ES-I3 (cell line): ENCODE data around the gene CLRN1.
"Not testable (repeated sequence)": the region's sequence is repeated elsewhere in the genome, so short reads cannot be mapped to it uniquely, and the experiment has no call there.

Experiments used
- H3K36me3 ChIP-seq: 2 replicates; pipeline ENCODE4 v1.6.1; 2013; ENCODE audit warnings: mild to moderate bottlenecking, low read length, control low read depth, moderate library complexity; ENCODE audit not compliant: insufficient read depth
- H3K4me1 ChIP-seq: 2 replicates; pipeline ENCODE4 v1.6.1; 2013; ENCODE audit warnings: mild to moderate bottlenecking, control low read depth, low read length; ENCODE audit not compliant: insufficient read depth
- H3K9ac ChIP-seq: 2 replicates; pipeline ENCODE4 v1.6.1; 2013; ENCODE audit warnings: low read depth, mild to moderate bottlenecking, low read length, moderate library complexity
- H3K9me3 ChIP-seq: 2 replicates; pipeline ENCODE4 v1.6.1; 2013; ENCODE audit warnings: mild to moderate bottlenecking, low read length, moderate library complexity; ENCODE audit not compliant: control insufficient read depth, insufficient read depth

CLRN1 gene

GRCh38 chr3:150998996-150999395 lies 26.5 kb upstream of the CLRN1 start:
- Histone ChIP-seq H3K36me3 (no peaks in the 10 kb centered on the region), H3K9ac (no peak overlapping the region), H3K9me3 (no peaks in the 10 kb centered on the region; the same call in 1 of the 2 replicates), H3K4me1 (peaks cover 20% of the 10 kb centered on the region)

GRCh38 chr3:150996731-150997130 lies 24.2 kb upstream of the CLRN1 start:
- H3K9ac ChIP-seq, result no peak overlapping the region
- no peaks in the 10 kb centered on the region for H3K36me3 ChIP-seq
- peaks cover 3% of the 10 kb centered on the region for H3K9me3 ChIP-seq
- peaks cover 18% of the 10 kb centered on the region for H3K4me1 ChIP-seq

GRCh38 chr3:150995510-150995909 lies 23.0 kb upstream of the CLRN1 start:
- Histone ChIP-seq H3K4me1 (peaks cover 16% of the 10 kb centered on the region), H3K9me3 (peaks cover 3% of the 10 kb centered on the region), H3K36me3 (no peaks in the 10 kb centered on the region), H3K9ac (no peak overlapping the region)

- Histone ChIP-seq H3K36me3 (no peaks in the 10 kb centered on the region), H3K9me3 (peaks cover 3% of the 10 kb centered on the region; the same call in 1 of the 2 replicates), H3K4me1 (peaks cover 10% of the 10 kb centered on the region; the same call in 1 of the 2 replicates), H3K9ac (no peak overlapping the region)
These were observed 16.7 kb upstream of the CLRN1 start for GRCh38 chr3:150989208-150989607.

- not testable (repeated sequence) for H3K4me1 ChIP-seq, H3K9me3 ChIP-seq, H3K9ac ChIP-seq, H3K36me3 ChIP-seq
These were observed 15.9 kb upstream of the CLRN1 start for GRCh38 chr3:150988395-150988794.

GRCh38 chr3:150985711-150986110 lies 13.2 kb upstream of the CLRN1 start:
- Histone ChIP-seq H3K4me1 (peaks cover 4% of the 10 kb centered on the region; the same call in 1 of the 2 replicates), H3K9me3 (no peaks in the 10 kb centered on the region), H3K9ac (no peak overlapping the region), H3K36me3 (no peaks in the 10 kb centered on the region)

GRCh38 chr3:150984066-150984465 lies 11.5 kb upstream of the CLRN1 start:
- no peaks in the 10 kb centered on the region for H3K4me1 ChIP-seq
- no peaks in the 10 kb centered on the region for H3K9me3 ChIP-seq
- H3K36me3 ChIP-seq, result no peaks in the 10 kb centered on the region
- no peak overlapping the region for H3K9ac ChIP-seq

- Histone ChIP-seq H3K4me1 (peaks cover 34% of the 10 kb centered on the region), H3K36me3 (no peaks in the 10 kb centered on the region), H3K9me3 (no peaks in the 10 kb centered on the region), H3K9ac (no peak overlapping the region)
These were observed 6.1 kb upstream of the CLRN1 start for GRCh38 chr3:150978566-150979148.

- Histone ChIP-seq H3K4me1 (peaks cover 50% of the 10 kb centered on the region), H3K9ac (peak overlapping the region; percentile 8; the same call in 1 of the 2 replicates), H3K36me3 (no peaks in the 10 kb centered on the region), H3K9me3 (no peaks in the 10 kb centered on the region)
These were observed 3.5 kb upstream of the CLRN1 start for GRCh38 chr3:150975992-150976368.

- Histone ChIP-seq H3K36me3 (no peaks in the 10 kb centered on the region), H3K9ac (no peak overlapping the region; the same call in 1 of the 2 replicates), H3K9me3 (no peaks in the 10 kb centered on the region), H3K4me1 (peaks cover 55% of the 10 kb centered on the region)
These were observed 2.8 kb upstream of the CLRN1 start for GRCh38 chr3:150975086-150975991.

GRCh38 chr3:150970665-150971324 lies 1.7 kb downstream of the CLRN1 start:
- Histone ChIP-seq H3K36me3 (no peaks in the 10 kb centered on the region), H3K9ac (peak overlapping the region; percentile 48), H3K9me3 (no peaks in the 10 kb centered on the region)

GRCh38 chr3:150968341-150969035 lies 4.0 kb downstream of the CLRN1 start:
- Histone ChIP-seq H3K4me1 (peaks cover 26% of the 10 kb centered on the region), H3K9me3 (no peaks in the 10 kb centered on the region), H3K36me3 (no peaks in the 10 kb centered on the region), H3K9ac (no peak overlapping the region)

More at GRCh38 chr3:150970665-150971324, 1.7 kb downstream of the CLRN1 start:
- H3K4me1 ChIP-seq, result peaks cover 43% of the 10 kb centered on the region

GRCh38 chr3:150965436-150965835 lies 7.1 kb downstream of the CLRN1 start:
- peaks cover 16% of the 10 kb centered on the region; the same call in 1 of the 2 replicates for H3K4me1 ChIP-seq
- no peaks in the 10 kb centered on the region for H3K36me3 ChIP-seq
- no peaks in the 10 kb centered on the region for H3K9me3 ChIP-seq
- H3K9ac ChIP-seq, result no peak overlapping the region

GRCh38 chr3:150961949-150962348 lies 10.6 kb downstream of the CLRN1 start:
- H3K9me3 ChIP-seq, result no peaks in the 10 kb centered on the region
- no peaks in the 10 kb centered on the region for H3K36me3 ChIP-seq
- no peak overlapping the region for H3K9ac ChIP-seq
- peaks cover 9% of the 10 kb centered on the region; the same call in 1 of the 2 replicates for H3K4me1 ChIP-seq
